ENCODE data around the gene SLC28A1.
"Not testable (repeated sequence)": the region's sequence is repeated elsewhere in the genome, so short reads cannot be mapped to it uniquely, and the experiment has no call there.

SLC28A1 gene

GRCh38 chr15:84910928-84911623, 26.6 kb downstream of the SLC28A1 start:
- DNase-seq = no peak

GRCh38 chr15:84911879-84912660, 27.6 kb downstream of the SLC28A1 start:
- DNase-seq = no peak

DNA sequence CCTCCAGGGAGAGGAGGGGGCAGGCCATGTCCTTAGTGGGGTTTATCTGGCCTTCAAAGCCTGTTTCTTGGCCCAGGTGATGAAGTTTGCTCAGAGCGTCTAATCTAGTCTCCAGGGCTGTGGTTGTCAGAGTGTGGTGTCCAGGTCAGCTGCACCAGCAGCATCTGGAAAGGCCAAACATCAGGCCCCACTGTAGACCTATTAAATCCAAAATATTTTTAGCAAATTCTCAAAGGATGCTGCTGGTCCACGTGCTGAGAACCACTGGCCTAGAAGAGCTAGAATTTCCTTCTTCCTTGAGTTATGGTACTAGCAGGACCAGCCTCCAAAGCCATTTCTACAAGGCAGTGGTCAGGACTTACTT, 28.9 kb downstream of the SLC28A1 start:
- no peak for DNase-seq

GRCh38 chr15:84914351-84914750, 29.9 kb downstream of the SLC28A1 start:
- DNase-seq = no peak

DNA sequence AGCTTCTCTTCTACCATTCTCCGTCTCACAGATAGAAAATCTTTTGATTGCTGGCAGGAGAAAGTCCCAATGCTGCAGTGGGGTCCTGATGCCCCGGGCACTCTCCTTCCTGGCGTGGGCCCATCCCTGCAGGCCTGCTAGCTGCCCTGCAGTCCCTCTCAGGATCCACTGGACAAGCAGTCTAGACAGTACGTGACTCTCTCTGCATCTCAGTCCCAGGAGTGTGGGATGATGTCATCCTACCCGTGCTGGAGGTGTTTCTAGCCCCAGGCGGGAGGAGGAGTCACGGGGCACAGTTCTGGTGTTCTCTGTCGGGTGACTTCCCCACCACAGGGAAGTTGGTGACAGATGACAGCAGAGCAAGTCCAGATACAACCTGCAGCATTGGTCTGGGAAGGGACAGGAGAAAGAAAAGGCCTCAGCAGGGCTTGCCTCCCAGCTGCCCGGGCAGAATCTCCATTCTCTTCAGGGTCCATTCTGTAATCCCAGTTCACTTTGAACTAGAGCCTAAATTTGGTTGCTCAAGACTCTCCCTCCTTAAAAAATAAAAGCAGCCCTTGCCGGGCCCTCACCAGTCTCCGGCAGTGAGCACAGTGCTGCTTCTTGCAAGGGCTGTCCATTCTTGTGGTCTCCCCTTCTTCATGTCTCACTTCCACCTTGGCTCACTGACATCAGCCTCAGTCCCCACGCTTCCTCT, 30.6 kb downstream of the SLC28A1 start:
- DNase-seq = peak; percentile 41

DNA sequence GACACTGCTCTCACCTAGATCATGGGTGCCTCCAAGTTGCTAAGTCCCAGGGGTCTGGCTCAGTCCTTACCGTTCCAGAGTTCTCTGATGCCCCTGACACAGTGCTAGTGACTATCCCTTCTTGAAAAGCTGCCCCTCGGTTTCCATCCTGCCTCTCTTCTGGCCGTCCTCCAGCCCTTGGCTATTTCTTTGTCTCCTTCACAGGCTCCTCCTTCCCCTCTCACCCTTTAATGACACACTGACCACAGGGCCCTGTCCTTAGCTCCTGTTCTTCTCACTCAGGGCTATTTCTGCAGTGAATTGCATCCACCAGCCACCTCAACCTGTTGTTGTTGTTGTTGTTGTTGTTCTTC, 31.1 kb downstream of the SLC28A1 start:
- no peak for DNase-seq

GRCh38 chr15:84917452-84917851, 33.0 kb downstream of the SLC28A1 start:
- no peak for DNase-seq

GRCh38 chr15:84919106-84919667, 34.7 kb downstream of the SLC28A1 start:
- no peak for DNase-seq

DNA sequence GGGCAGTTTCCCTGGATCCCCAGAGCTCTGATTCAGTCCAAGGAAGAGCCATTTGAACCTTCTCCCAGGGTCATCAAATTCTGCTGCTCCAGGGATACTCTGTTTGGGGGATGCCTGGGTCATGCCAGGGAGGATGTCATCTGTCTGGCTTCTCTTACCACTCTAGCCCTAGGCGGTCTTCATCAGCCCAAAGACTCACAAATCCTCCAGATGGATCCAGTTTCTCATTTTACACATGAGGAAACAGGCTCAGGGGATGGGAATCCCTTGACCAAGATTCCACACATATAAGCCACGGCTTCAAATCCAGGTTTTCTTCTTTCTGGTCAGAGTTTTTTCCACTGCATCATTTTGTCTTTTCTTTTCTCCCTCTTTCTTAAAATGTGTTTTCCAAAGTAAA, 36.7 kb downstream of the SLC28A1 start:
- no peak for DNase-seq

DNA sequence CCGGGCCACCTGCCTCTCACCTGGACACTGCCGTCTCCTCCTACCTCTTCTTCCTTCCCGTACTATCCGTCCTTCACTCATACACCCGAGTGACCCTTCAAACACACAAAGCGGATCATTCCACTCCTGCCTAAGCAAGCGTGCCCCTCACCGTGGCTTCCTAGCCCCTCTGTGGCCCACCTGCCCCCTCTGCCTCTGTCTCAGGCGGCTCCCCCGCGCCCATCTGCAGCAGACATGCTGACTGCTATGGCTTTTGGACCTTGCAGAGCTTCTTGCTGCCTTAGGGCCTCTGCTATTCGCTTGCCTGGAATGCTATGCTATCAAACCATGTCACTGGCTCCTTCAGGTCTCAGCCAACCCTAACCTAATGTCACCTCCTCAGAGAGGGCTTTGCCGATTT, 38.1 kb downstream of the SLC28A1 start:
- no peak for DNase-seq

- no peak for DNase-seq
Observed at GRCh38 chr15:84924077-84924731, 39.7 kb downstream of the SLC28A1 start.

DNA sequence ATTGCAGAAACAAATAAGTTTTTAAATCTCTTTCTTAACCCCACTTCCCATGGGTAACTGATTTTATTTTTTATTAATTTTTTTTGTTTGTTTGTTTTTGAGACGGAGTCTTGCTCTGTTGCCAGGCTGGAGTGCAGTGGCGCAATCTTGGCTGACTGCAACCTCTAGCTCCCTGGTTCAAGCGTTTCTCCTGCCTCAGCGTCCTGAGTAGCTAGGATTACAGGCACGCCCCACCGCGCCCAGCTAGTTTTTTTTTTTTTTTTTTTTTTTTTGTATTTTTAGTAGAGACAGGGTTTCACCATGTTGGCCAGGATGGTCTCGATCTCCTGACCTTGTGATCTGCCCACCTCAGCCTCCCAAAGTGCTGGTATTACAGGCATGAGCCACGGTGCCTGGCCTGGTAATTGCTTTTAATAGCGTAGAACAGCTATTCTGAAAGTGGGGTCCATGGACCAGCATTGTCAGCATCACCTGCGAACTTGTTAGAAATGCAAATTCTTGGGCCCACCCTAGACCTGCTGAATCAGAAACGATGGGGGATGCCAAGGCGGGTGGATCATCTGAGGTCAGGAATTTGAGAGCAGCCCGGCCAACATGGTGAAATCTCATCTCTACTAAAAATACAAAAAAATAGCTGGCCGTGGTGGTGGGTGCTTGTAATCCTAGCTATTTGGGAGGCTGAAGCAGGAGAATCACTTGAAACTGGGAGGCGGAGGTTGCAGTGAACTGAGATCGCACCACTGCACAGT, 40.5 kb downstream of the SLC28A1 start:
- not testable (repeated sequence) for DNase-seq

DNA sequence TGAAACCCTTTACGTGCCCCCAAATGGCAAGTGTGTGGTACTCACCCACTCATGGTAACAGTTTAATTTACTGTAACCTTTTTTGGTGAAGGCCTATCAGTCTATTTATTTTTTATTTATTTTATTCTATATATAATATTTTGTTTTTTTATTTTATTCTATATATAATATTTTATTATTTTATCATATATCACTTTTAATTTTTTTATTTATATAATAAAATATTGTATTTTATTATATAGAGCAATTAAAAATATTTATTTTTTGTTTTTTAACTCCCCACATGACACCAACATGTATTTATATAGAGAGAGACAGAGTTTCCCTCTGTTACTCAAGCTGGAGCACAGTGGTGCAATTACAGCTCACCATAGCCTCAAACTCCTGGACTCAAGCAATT, 41.4 kb downstream of the SLC28A1 start:
- no peak for DNase-seq

GRCh38 chr15:84926491-84927230, 42.2 kb downstream of the SLC28A1 start:
- DNase-seq = no peak

DNA sequence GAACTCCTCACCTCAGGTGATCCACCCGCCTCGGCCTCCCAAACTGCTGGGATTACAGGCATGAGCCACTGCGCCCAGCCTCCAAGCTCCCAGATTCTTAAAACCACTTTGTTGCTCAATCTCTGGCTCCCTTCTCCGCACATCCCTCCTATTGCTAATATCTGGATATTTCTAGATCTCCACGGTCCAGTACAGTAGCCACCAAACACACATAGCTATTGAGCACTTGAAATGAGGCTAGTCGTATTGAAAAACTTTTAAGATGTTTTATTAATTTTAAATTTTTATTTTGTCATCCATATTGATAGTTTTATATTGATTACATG, 44.3 kb downstream of the SLC28A1 start:
- no peak for DNase-seq

DNA sequence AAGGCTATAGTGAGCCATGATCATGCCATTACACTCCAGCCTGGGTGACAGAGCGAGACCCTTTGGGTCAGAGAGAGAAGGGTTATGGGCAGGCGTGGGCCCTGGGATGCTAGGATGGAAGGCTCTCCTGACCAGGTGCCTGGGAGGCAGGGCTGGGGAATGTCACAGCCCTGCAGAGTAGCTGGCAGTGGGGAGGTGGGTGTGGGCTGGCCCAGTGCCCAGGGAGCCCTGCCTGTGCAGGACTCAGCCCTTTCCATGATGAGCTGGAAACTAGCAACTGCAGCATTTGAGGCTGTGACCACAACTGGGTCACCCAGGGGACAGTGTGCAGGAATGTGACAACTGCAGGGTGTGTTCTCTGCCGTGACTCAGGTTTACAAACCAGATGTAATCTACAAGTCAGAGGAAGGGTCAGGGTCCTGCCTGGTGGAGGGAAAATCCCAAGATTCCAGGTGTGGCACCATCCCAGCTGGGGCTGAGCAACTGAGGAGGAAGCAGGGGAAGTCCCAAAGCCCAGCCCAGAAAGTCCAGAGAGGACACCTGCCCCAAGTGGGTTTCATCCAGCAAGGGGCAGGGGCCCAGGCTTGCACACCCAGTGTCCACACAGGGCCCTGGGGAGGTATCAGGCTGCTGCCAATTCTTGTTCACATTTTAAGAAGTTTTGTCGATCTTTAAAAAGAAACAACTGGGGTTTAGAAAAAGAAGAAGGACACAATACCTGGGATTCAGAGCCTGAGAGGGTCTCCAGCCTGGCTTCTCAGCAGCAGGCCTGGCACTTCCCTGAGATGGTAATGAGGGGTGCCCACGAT, 45.5 kb downstream of the SLC28A1 start:
- DNase-seq = no peak

DNA sequence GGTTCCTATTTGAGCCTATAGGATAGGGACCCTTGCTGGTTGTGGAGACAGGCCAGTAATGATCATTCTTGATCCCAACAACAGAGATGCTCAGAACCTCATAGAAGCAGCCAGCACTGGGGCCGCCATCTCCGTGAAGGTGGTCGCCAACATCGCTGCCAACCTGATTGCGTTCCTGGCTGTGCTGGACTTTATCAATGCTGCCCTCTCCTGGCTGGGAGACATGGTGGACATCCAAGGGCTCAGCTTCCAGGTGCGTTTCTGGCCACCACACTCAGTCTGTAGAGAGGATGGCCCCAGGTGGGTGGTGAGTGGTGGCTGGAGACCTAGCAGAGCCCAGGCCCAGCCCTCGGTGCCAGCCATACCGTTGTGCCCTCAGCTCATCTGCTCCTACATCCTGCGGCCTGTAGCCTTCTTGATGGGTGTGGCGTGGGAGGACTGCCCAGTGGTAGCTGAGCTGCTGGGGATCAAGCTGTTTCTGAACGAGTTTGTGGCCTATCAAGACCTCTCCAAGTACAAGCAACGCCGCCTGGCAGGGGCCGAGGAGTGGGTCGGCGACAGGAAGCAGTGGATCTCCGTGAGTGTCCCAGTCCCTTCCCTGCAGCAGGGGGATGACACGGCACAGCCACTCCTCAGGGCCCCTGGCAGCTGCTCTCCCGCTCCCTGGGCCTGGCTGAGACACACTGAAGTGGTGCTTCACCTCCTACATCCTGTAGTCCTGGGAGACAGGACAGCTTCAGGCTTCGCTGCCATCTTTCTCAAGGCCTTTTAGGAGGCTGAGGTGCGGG, 50.7 kb downstream of the SLC28A1 start:
- DNase-seq = no peak

DNA sequence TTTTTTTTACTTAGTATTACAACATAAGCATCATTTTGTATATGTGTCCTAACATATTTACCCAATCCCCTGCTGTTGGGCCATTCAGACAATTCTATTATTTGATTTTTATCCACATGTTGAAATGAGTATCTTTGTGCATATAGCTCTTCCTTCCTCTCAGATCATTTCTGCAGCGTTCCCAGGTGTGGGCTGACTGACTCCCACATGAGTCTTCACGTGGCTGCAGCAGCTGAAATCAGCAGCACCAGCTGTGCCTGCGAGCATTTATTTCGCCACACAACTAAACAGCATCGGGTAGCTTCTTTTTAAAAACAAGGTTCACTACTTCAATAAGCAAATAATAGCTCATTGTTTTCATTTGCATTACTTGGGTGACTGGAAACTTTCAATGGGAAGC, 52.7 kb downstream of the SLC28A1 start:
- DNase-seq = no peak

- no peak for DNase-seq
Observed at GRCh38 chr15:84938726-84939125, 54.3 kb downstream of the SLC28A1 start.

DNA sequence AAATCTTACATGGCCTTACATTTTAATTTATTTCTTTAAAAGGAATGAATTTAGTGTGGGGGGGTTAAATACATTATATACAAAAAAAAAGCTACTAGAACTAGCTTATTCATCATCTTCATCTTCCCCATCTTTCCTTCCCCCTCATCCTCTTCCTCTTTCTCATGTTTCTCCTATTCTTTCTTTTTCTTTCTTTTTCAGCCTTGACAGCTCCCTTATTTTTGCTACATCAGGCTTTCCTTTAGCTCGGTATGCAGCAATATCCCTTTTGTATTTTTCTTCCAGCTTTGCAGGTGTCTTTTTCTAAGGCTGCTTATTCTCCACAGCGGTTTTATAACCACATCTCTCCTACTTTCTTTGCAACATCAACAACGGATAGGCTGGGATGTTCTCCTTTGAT, 55.9 kb downstream of the SLC28A1 start:
- no peak for DNase-seq
